ENCODE data around the gene GADD45A. TPM values are rescaled to one million over a fixed set of nuclear protein-coding genes. Genes with fewer than 3 reads are reported as not detected.
A peak's percentile ranks its signal among the peaks of the same experiment; 100 is the strongest.

Gene GADD45A
- total and polyA plus RNA-seq, 9 of the 15 experiments (the other 6 are each of a cell fraction or from before 2014, with no cell fraction given) = 21.3 to 156 (median 62.1) TPM

GRCh38 chr1:67685558-67686266, 711 bp downstream of the GADD45A start (continued):
- TF ChIP-seq ZNF740 (CRISPR knock-in tag; IDR thresholded peaks at IDR 0.05) (peak; percentile 66; the same call in 1 of the 2 replicates), ZNF740 (tag; IDR thresholded peaks at IDR 0.05) (no peak), SAFB (IDR thresholded peaks at IDR 0.05; ENCODE audit: borderline replicate concordance, low read depth, low read length) (peak; percentile 59; the same call in 1 of the 2 replicates), C11orf30 (IDR thresholded peaks at IDR 0.05; ENCODE audit: low read depth) (peak; percentile 73; the same call in 1 of the 2 replicates), TSC22D4 (tag; IDR thresholded peaks at IDR 0.05) (no peak), BDP1 (IDR thresholded peaks at IDR 0.05; ENCODE audit: insufficient read depth, insufficient read length) (no peak), NFYB (IDR thresholded peaks at IDR 0.05; ENCODE audit: extremely low read depth, insufficient read length) (no peak), ZSCAN32 (CRISPR knock-in tag; IDR thresholded peaks at IDR 0.05) (0 out of 2 replicates have a peak, but pooled peaks have one; percentile 7), POLR2AphosphoS5 (IDR thresholded peaks at IDR 0.05; ENCODE audit: control insufficient read depth, insufficient read depth, low read depth, low read length) (peak; percentile 9; the same call in 1 of the 2 replicates), MLLT1 (IDR thresholded peaks at IDR 0.05) (peak; percentile 47 to 58), CREB1 (IDR thresholded peaks at IDR 0.05) (peak; percentile 7; the same call in 1 of the 2 replicates), CREB1 (CRISPR knock-in tag; IDR thresholded peaks at IDR 0.05) (peak; percentile 6), KDM5B (IDR thresholded peaks at IDR 0.05; ENCODE audit: insufficient replicate concordance, low read depth, low read length) (peak; percentile 31), GABPA (tag; conservative IDR thresholded peaks at IDR 0.05; ENCODE audit: low read depth) (no peak; the same call in 1 of the 2 replicates), BRCA1 (IDR thresholded peaks at IDR 0.05) (no peak), BRCA1 (CRISPR knock-in tag; IDR thresholded peaks at IDR 0.05) (no peak), E2F1 (CRISPR knock-in tag; IDR thresholded peaks at IDR 0.05) (0 out of 2 replicates have a peak, but pooled peaks have one; percentile 16), NCOA2 (IDR thresholded peaks at IDR 0.05; ENCODE audit: partially characterized antibody in 2 of 2) (no peak), ZC3H4 (CRISPR knock-in tag; IDR thresholded peaks at IDR 0.05; ENCODE audit: borderline replicate concordance) (peak; percentile 97), RBM22 (IDR thresholded peaks at IDR 0.05; ENCODE audit: low read depth, low read length, poor library complexity, severe bottlenecking) (peak; percentile 97), NFRKB (IDR thresholded peaks at IDR 0.05; ENCODE audit: low read depth) (0 out of 2 replicates have a peak, but pooled peaks have one; percentile 27), TAF1 (IDR thresholded peaks at IDR 0.05; ENCODE audit: control insufficient read depth, extremely low read depth, insufficient read depth, low read length, severe bottlenecking) (peak; percentile 27), POLR2AphosphoS2 (IDR thresholded peaks at IDR 0.05; ENCODE audit: low read length) (0 out of 2 replicates have a peak, but pooled peaks have one; percentile 3), MAZ (CRISPR knock-in tag; conservative IDR thresholded peaks at IDR 0.05 in 1 of 2, IDR thresholded peaks at IDR 0.05 in 1 of 2) (peak in 1 of 2 experiments; percentile 23; a peak in 1 of 4 replicates), ZFX (CRISPR knock-in tag; IDR thresholded peaks at IDR 0.05) (peak; percentile 75)
